Neural progenitor cell (in vitro differentiated cells): Measurements from ENCODE around the gene XRCC3.

ENCODE experiments used
- CTCF ChIP-seq: fragments of 200-600 bp; sonication (generic); IDR thresholded peaks from 2 replicates; pipeline ENCODE4 v1.5.1; 2017; ENCODE audit warnings: antibody characterized with exemption, mild to moderate bottlenecking
- EZH2 ChIP-seq: fragments of 200-600 bp; sonication (generic); IDR thresholded peaks from 2 replicates; pipeline ENCODE4 v1.6.1; 2017; ENCODE audit warnings: antibody characterized with exemption, mild to moderate bottlenecking, moderate library complexity

GRCh38 chr14:103755060-103755459 is 39.8 kb upstream of the XRCC3 start:
- TF ChIP-seq CTCF: no peak
- TF ChIP-seq EZH2: no peak
